BJ (cell line): ENCODE data around the gene C15orf62. TPM values are rescaled to one million over a fixed set of nuclear protein-coding genes. Genes with fewer than 3 reads are reported as not detected.

ENCODE experiments used
- CTCF ChIA-PET: fragments of 350-600 bp; formaldehyde crosslinking; extraction: SDS; loops from one replicate; lab custom pipeline; 2021; ENCODE audit warnings: antibody characterized with exemption, inconsistent platforms; lab: Yijun Ruan, JAX
- POLR2A ChIA-PET: fragments of 300-600 bp; sonication (Branson Sonifier 250); formaldehyde crosslinking; extraction: SDS; loops from one replicate; lab custom pipeline; 2021; ENCODE audit warnings: antibody characterized with exemption; lab: Charles Lee
- DNase-seq: peaks from one replicate; pipeline ENCODE4 v3.0.0-alpha.2; 2011; ENCODE audit warnings: low read depth
- H3K27me3 ChIP-seq: 2 replicates; pipeline ENCODE4 v1.6.0; 2011; ENCODE audit warnings: low read length; ENCODE audit not compliant: control insufficient read depth, insufficient read depth
- H3K36me3 ChIP-seq: 2 replicates; pipeline ENCODE4 v1.5.1; 2011; ENCODE audit warnings: low read length; ENCODE audit not compliant: control insufficient read depth, insufficient read depth
- H3K4me3 ChIP-seq: 2 replicates; pipeline ENCODE4 v1.5.1; 2011; ENCODE audit warnings: low read depth, mild to moderate bottlenecking, control low read depth, low read length
- CTCF ChIP-seq: IDR thresholded peaks from 2 replicates; pipeline ENCODE4 v1.5.1; 2011; ENCODE audit warnings: low read depth, mild to moderate bottlenecking, control low read depth, inconsistent platforms, low read length, moderate library complexity; ENCODE audit not compliant: insufficient read depth
- polyA plus RNA-seq: library from polyadenylated mRNA; depleted of rRNA; stranded (reverse); fragments of >200 nt; gene quantifications from 2 replicates; pipeline ENCODE4 v1.2.3, GENCODE V29; 2011

The C15orf62 gene
- polyA plus RNA-seq, 1 experiment, result 0.04 TPM

- no peak for DNase-seq
- POLR2A ChIA-PET, result no interaction called here
- TF ChIP-seq CTCF, result no peak
- Histone ChIP-seq H3K36me3 (no peaks in the 10 kb centered on the region), H3K27me3 (no peaks in the 10 kb centered on the region), H3K4me3 (no peak overlapping the region)
- CTCF ChIA-PET, result interaction anchor here (1.8 kb wide), 1 partner anchor 70 kb away, joined by 6 read pairs; no protein-coding TSS in a partner anchor
These were observed 17.6 kb downstream of the C15orf62 start for GRCh38 chr15:40787344-40787841.

GRCh38 chr15:40787991-40788390 is 18.2 kb downstream of the C15orf62 start:
- Histone ChIP-seq H3K4me3 (no peak overlapping the region), H3K36me3 (no peaks in the 10 kb centered on the region), H3K27me3 (no peaks in the 10 kb centered on the region)
- CTCF ChIA-PET, result interaction anchor here (1.8 kb wide), 1 partner anchor 70 kb away, joined by 6 read pairs; no protein-coding TSS in a partner anchor
- POLR2A ChIA-PET, result no interaction called here
- no peak for DNase-seq
- no peak for TF ChIP-seq CTCF

- Histone ChIP-seq H3K27me3 (no peaks in the 10 kb centered on the region), H3K36me3 (no peaks in the 10 kb centered on the region), H3K4me3 (no peak overlapping the region)
- ChIA-PET POLR2A (no interaction called here), CTCF (no interaction called here)
- no peak for TF ChIP-seq CTCF
- DNase-seq, result no peak
These were observed 19.3 kb downstream of the C15orf62 start for GRCh38 chr15:40789119-40789518.

GRCh38 chr15:40789999-40790398 is 20.2 kb downstream of the C15orf62 start:
- Histone ChIP-seq H3K36me3 (no peaks in the 10 kb centered on the region), H3K27me3 (no peaks in the 10 kb centered on the region), H3K4me3 (no peak overlapping the region)
- TF ChIP-seq CTCF, result no peak
- CTCF ChIA-PET, result no interaction called here
- POLR2A ChIA-PET, result no interaction called here
- DNase-seq, result no peak

- Histone ChIP-seq H3K36me3 (no peaks in the 10 kb centered on the region), H3K4me3 (no peak overlapping the region), H3K27me3 (no peaks in the 10 kb centered on the region)
- DNase-seq, result no peak
- POLR2A ChIA-PET, result no interaction called here
- TF ChIP-seq CTCF, result no peak
- CTCF ChIA-PET, result interaction anchor here (0.9 to 2.2 kb wide), 2 partner anchors 67 to 102 kb away, joined by 3 to 7 read pairs; no protein-coding TSS in a partner anchor
These were observed 20.9 kb downstream of the C15orf62 start for GRCh38 chr15:40790718-40791117.
